Esophagus muscularis mucosa (tissue), 4 donors: ENCODE results near the gene ZNF181. TPM values are rescaled to one million over a fixed set of nuclear protein-coding genes. Genes with fewer than 3 reads are reported as not detected.

Source experiments
- DNase-seq: peaks from one replicate; pipeline ENCODE4 v3.0.0-alpha.2; 2017; ENCODE audit errors: extremely low spot score
- H3K27ac ChIP-seq, 4 donors: fragments of 200-600 bp; sonication (generic); replicated peaks in 1 of 4; 1 replicate in 3 of 4; 2 replicates in 1 of 4; pipeline ENCODE4 v1.5.1; 2016 to 2019; ENCODE audit warnings: mild to moderate bottlenecking in 1 of 4
- H3K27me3 ChIP-seq, 4 donors: fragments of 200-600 bp; sonication (generic); one replicate each; pipeline versions ENCODE4 v1.5.1 to v1.6.0; 2016 to 2019
- H3K36me3 ChIP-seq, 4 donors: fragments of 200-600 bp; sonication (generic); one replicate each; pipeline ENCODE4 v1.5.1; 2016 to 2019
- H3K4me1 ChIP-seq, 4 donors: fragments of 200-600 bp; sonication (generic); one replicate each; pipeline ENCODE4 v1.5.1; 2016 to 2019
- H3K4me3 ChIP-seq, 4 donors: fragments of 200-600 bp; sonication (generic); 1 replicate in 2 of 4; 2 replicates in 2 of 4; pipeline ENCODE4 v1.5.1; 2016 to 2019; ENCODE audit warnings: mild to moderate bottlenecking in 4 of 4, moderate library complexity in 1 of 4
- H3K9me3 ChIP-seq, 4 donors: fragments of 200-600 bp; sonication (generic); 1 replicate in 3 of 4; 2 replicates in 1 of 4; pipeline ENCODE4 v1.5.1; 2016 to 2019
- CTCF ChIP-seq, 3 experiments: fragments of 200-600 bp in 2 of 3; fragments of 450-650 bp in 1 of 3; sonication (generic) in 2 of 3; IDR thresholded peaks; one replicate each; pipeline ENCODE4 v1.5.1; 2017 to 2019; ENCODE audit warnings: antibody characterized with exemption in 3 of 3, mild to moderate bottlenecking in 2 of 3, moderate library complexity in 1 of 3
- EP300 ChIP-seq: sonication (generic); formaldehyde crosslinking; IDR thresholded peaks from one replicate; pipeline ENCODE4 v1.6.1; 2017; ENCODE audit warnings: antibody characterized with exemption
- POLR2A ChIP-seq: fragments of 450-650 bp; IDR thresholded peaks from one replicate; pipeline ENCODE4 v1.6.1; 2017; ENCODE audit warnings: antibody characterized with exemption, moderate library complexity, mild to moderate bottlenecking, low read depth
- POLR2AphosphoS5 ChIP-seq, 2 donors: sonication (generic); formaldehyde crosslinking; IDR thresholded peaks; one replicate each; pipeline ENCODE4 v1.6.1; 2017; ENCODE audit warnings: antibody characterized with exemption in 2 of 2
- WGBS: methylation state at CpG from one replicate; pipeline ENCODE4 v1.1.5; 2018; 5-methylcytosine and 5-hydroxymethylcytosine counted together
- intact Hi-C: fragments of 100-400 bp; cut with DNase I; formaldehyde crosslinking; loops from one replicate; pipeline ENCODE4 v1.15.1; 2023
- total RNA-seq, 4 donors: library from RNA; depleted of rRNA; stranded (reverse); fragments of >200 nt; gene quantifications; one replicate each; pipeline versions ENCODE4 v1.1.0 to v1.2.1, GENCODE V29; 2016

Gene ZNF181
- total RNA-seq, 4 donors from 2014 or later = 22.6 to 31.6 (median 26.0) TPM

GRCh38 chr19:34734537-34735103, 577 bp downstream of the ZNF181 start:
- Histone ChIP-seq H3K27ac (peak overlapping the region; percentile 93 to 99 (median 96)), H3K9me3 (peaks cover 0 to 20% (median 19%) of the 10 kb centered on the region in 4 donors), H3K4me1 (peaks cover 19 to 41% (median 35%) of the 10 kb centered on the region in 4 donors), H3K4me3 (peak overlapping the region; percentile 70 to 97 (median 80)), H3K36me3 (peaks cover 23 to 44% (median 28%) of the 10 kb centered on the region in 4 donors), H3K27me3 (no peaks in the 10 kb centered on the region)
- TF ChIP-seq POLR2AphosphoS5 (IDR thresholded peaks at IDR 0.05) (no peak), CTCF (IDR thresholded peaks at IDR 0.05) (no peak), EP300 (no peak)
- WGBS = 19% methylated on average over 13 of the region's 16 CpGs
- DNase-seq = no peak
- intact Hi-C loops = loop anchor here (2.0 to 5.0 kb wide), 2 partner anchors 38 to 57 kb away; partner anchors contain the start of genes SCGB2B2, ZNF302 and ZNF599

GRCh38 chr19:34744896-34745690, 11.1 kb downstream of the ZNF181 start:
- TF ChIP-seq POLR2AphosphoS5 (IDR thresholded peaks at IDR 0.05) (no peak), POLR2A (no peak), EP300 (no peak), CTCF (IDR thresholded peaks at IDR 0.05) (no peak)
- peaks cover 0 to 93% (median 85%) of the 10 kb centered on the region in 4 donors for H3K9me3 ChIP-seq
- no peak overlapping the region for H3K4me3 ChIP-seq
- H3K27ac ChIP-seq = no peak overlapping the region
- 87% methylated on average over 3 of the region's 3 CpGs for WGBS
- H3K36me3 ChIP-seq = peaks cover 35 to 38% (median 36%) of the 10 kb centered on the region in 4 donors
- no peak for DNase-seq
- no peaks in the 10 kb centered on the region for H3K27me3 ChIP-seq
- intact Hi-C loops = no loop called here
- H3K4me1 ChIP-seq = no peaks in the 10 kb centered on the region

- Histone ChIP-seq H3K36me3 (peaks cover 25 to 72% (median 48%) of the 10 kb centered on the region in 4 donors), H3K27me3 (no peaks in the 10 kb centered on the region), H3K4me1 (no peaks in the 10 kb centered on the region), H3K4me3 (no peak overlapping the region), H3K9me3 (peaks cover 6 to 95% (median 87%) of the 10 kb centered on the region in 4 donors), H3K27ac (no peak overlapping the region)
- 95% methylated on average over 4 of the region's 4 CpGs for WGBS
- TF ChIP-seq EP300 = no peak
- no peak for TF ChIP-seq CTCF (IDR thresholded peaks at IDR 0.05)
- no peak for TF ChIP-seq POLR2A
- TF ChIP-seq POLR2AphosphoS5 (IDR thresholded peaks at IDR 0.05) = no peak
- intact Hi-C loops = no loop called here
- DNase-seq = no peak
Observed at GRCh38 chr19:34757441-34757840, 23.4 kb downstream of the ZNF181 start.

DNA sequence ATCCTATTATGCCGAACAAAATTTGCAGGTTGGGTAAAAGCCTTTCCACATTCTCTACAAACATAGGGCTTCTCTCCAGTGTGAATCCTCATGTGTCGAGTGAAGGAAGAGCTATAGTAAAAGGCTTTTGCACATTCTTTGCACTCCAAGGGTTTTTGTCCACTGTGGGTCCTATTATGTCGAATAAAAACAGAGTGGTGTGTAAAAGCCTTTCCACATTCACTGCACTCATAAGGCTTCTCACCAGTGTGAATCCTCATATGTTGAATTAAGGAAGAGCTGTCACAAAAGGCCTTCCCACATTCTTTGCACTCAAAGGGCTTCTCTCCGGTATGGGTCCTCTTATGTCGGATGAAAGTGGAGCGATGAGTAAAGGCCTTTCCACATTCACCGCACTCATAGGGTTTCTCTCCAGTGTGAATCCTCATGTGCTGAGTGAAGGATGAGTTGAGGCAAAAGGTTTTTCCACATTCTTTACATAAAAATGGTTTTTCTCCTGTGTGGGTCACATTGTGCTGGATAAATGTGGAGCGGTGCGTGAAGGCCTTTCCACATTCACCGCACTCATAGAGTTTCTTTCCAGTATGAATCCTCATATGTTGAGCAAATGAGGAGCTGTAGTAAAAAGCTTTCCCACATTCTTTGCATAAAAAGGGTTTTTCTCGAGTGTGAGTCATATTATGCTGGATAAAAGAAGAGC, 25.3 kb downstream of the ZNF181 start:
- H3K36me3 ChIP-seq = peaks cover 43 to 79% (median 58%) of the 10 kb centered on the region in 4 donors
- H3K4me3 ChIP-seq = no peak overlapping the region
- no peaks in the 10 kb centered on the region for H3K27me3 ChIP-seq
- WGBS = 98% methylated on average over 11 of the region's 11 CpGs
- TF ChIP-seq POLR2A (no peak), POLR2AphosphoS5 (IDR thresholded peaks at IDR 0.05) (no peak), CTCF (IDR thresholded peaks at IDR 0.05) (no peak), EP300 (no peak)
- no peak overlapping the region for H3K27ac ChIP-seq
- no peak for DNase-seq
- intact Hi-C loops = no loop called here
- no peaks in the 10 kb centered on the region for H3K4me1 ChIP-seq
- H3K9me3 ChIP-seq = peaks cover 6 to 92% (median 78%) of the 10 kb centered on the region in 4 donors
